HG02840 (cell line): ENCODE measurements around the gene NLGN1.
"Not testable (repeated sequence)": the region's sequence is repeated elsewhere in the genome, so short reads cannot be mapped to it uniquely, and the experiment has no call there.

Source experiments
- ATAC-seq: cut with Tn5 transposase; IDR thresholded peaks from one replicate; pipeline ENCODE4 v1.9.1; 2021; ENCODE audit warnings: mild to moderate bottlenecking, moderate library complexity, moderate number of reproducible peaks; ENCODE audit not compliant: unreplicated experiment, low FRiP score

Gene NLGN1

DNA sequence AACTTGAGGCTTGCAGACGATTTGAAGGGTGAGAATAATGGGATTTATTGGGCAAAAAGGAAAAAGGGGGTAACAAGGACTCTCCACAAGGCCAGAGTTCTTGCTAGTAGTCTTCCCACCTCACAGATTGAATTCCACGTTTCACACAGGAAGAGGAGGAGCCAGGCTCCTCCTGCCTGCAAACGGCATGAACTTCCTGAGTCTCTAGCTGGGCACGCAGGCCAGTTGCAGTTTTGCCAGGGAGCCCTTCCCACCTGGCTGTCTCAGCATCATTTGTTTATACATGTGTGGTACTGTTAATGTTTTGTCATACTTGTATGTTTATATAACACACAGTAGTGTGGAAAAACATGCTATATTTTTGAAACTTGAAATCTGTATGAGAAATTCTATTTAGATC lies 155.0 kb downstream of the NLGN1 start:
- no peak for ATAC-seq

DNA sequence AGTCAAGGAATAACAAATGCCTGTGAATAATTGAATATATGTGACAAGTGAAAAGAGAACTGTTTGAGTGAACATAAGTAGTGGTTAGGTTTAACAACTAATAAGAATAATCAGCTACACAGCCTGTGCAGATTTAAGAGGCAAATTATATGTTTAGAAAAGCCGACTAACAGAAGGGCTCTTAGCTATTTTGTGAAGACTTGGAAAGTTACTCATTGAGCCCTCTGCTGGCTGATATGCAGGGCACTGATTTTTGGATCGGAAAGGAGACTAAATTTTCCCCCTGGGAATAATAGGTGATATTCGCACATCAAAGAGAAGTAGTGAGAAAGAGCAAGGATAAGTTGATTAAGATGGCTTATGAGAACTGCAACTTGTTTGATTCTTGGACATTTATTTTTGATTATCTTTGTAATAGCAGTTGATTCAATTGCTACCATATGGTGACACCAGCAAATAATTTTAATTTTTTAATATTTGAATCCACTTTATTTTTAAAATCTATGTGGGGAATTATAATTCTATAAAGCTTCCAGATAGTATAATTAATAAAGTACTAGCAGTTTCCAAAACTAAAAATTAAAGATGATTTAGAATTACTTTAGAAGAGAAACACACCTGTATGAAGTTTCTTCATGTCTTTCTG lies 156.2 kb downstream of the NLGN1 start:
- no peak for ATAC-seq

DNA sequence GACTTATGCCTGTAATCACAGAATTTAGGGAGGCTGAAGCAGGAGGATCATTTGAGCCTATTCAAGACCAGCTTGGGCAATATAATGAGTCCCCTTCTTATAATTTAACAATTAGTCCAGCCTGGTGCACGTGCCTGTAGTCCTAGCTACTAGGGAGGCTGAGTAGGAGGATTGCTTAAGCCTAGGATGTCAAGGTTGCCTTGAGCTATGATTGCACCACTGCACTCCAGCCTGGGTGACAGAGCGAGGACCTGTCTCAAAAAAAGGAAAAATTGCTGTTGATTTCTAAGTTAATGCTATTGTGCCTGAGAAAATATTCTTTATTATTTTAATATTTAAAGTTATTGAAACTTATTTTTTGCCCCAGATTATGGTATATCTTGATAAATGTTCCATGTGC lies 159.0 kb downstream of the NLGN1 start:
- ATAC-seq = no peak

DNA sequence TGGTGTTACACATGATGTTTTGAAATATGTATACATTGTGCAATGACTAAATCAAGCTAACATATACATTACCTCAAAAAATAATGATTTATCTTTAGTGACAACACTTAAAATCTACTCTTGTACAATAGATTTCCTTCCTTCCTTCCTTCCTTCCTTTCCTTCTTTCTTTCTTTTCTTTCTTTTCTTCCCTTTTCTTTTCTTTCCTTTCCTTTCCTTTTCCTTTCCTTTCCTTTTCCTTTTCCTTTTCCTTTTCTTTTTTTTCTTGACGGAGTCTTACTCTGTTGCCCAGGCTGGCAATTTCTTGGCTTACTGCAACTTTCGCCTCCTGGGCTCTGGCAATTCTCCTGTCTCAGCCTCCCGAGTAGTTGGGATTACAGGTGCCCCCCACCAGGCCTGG lies 170.5 kb downstream of the NLGN1 start:
- ATAC-seq = no peak

DNA sequence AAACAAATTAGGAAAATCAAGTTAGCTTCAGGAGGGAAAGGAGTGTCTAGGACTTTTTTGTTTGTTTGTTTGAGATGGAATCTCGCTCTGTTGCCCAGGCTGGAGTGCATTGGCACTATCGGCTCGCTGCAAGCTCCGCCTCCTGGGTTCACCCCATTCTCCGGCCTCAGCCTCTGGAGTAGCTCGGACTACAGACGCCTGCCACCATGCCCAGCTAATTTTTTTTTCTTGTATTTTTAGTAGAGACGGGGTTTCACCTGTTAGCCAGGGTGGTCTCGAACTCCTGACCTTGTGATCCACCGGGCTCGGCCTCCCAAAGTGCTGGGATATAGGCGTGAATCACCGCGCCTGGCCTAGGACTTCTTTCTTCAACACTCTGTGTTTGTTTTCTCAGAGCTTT lies 171.1 kb downstream of the NLGN1 start:
- no peak for ATAC-seq

DNA sequence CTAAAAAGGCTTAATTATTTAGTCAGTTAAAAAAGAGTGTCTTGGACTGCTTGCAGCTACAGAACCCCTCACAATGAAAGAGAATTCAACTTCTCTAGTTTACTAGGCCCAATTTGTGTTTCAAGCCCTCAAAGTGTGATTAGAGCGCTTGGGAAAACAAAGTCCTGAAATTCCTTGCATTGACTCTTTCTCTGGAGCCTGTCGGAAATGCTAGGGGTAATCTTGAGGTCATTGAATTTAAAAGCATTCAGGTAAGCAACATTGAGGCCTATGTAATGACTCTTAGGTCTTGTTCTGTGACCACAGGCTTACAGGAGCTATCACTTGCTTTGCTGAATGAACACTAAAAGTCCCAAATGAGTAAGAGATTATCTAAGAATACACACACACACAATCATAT lies 186.0 kb downstream of the NLGN1 start:
- no peak for ATAC-seq

DNA sequence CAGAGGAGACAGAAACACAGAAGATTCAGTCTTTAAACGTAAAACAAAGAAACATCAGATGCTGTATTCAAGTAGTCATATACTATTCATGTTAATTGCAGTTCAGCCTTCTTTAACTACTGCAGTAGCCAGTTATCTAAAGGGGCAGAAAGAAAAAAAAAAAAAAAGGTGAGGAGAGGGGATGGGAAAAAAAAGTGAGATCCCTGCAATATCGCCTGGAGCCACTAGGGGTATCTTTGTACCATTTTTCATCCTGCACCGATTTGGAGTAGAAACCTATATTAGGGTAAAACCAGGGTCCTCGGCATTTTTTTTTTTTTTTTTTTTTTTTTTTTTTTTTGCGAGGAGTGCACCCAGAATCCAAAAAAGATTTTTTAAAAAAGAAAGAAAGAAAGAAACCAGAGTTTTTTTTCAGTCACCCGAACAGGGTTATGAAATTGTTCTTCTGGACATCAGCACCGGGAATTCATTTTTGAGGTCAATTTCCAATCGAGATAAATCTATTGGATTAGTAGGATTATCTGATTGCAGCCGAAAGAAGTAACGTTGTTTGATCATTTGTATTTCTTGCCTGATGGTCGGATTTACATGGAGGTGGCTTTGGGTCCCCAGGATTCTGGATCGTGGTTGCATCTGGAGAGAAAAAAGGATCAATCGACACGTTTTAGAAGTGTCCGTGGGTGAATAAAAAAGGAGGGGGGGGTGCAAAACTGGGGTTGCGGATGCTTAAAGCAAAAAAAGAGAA lies 186.7 kb downstream of the NLGN1 start:
- ATAC-seq = no peak

DNA sequence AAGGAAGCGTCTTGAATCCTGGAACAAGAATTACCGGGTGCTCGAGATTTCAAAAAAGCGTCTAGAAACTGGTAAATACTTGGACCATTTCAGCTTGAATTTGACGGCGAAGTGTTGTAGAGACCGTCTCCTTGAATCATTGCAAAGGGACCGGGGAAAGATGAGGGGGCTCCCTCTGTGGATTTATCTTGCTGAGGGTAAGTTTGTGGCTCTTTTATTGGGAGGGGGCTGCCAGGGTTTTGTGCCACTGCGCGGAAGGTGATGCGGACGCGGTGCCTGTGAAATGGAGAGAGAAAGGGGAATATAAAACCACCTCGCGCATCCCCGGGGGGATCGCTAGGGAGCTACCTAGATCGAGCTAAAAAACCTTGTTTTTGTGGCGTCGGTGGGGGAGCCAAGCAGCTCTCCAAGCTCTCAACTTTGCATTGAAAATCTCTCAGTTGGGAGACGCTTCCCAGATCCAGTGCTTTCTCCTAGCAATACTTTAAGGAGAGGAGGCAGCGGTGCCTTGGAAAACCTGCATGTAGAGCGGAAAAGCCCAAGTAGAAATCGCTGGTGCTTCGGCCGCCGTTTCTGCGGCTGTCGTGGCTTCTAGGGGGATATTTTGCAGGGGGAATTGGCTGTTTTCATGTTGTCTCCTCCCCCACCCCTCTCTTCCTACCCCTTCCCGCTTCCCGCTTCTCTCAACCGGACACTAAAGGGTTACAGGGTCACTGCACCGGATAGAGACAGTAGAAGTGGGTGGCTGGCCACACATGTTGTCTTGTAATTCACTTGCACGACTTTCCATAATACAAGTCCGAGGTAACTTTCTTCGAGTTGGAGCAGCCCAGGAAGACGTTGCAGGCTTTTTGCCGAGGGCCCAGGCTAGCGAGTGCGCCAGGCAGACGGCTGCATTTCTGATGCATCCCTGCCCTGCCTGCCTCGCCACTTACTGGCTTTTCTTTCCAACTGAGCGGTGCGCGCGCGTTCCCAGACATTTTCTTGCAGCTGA lies 187.6 kb downstream of the NLGN1 start:
- ATAC-seq = no peak

DNA sequence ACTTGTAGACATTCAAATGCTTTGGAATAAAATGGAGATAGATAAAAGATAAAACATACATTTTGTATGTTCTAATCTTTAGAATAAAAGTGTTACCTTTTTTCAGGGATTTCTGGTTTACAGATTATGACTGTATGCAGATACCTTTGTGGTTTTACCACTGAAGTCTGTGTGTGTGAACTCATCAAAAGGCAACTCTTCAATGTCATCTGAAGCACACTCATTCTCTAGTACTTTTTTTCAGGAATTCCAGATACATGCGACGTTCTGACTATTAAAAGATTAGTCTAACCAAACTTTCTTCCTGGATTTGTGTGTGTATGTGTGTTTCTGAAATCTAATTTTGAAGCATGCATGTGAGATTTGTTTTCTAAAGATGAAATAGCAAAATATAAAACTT lies 188.6 kb downstream of the NLGN1 start:
- ATAC-seq = no peak

DNA sequence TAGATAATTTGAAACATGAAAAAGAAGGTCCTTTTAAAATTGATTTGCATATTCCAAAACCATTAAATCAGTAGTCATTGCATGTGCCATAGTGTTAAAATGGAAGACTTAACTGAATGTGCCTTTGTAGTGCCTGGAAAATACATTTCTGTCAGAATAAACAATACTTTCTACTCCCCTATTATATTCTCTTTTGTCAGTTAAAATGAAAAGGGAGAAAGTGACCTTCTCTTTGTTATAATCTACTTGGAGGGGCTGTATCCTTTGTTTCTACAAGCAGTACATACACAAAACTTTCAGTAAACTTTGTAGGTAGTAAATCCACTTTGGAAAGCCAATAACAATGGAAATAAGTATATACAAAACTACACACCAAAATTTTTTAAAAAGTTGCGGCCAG lies 189.5 kb downstream of the NLGN1 start:
- ATAC-seq = no peak

DNA sequence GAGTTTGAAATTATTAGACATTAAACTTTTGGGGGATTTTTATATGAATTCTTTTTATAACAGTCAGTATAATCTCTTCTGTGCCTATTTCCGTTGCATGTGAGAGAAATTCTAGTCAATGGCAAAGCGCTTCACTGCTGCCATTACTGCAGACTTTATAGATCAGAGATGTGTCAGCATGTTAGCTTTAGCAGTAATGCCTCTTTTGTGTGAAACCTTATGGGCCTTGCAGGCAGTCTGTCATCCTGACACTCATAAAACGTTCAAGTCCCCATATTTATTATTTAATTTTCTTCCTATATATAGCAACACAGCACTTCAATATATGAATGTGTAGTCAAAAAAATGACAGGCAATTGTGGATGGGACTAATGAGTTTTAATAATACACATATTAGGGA lies 191.0 kb downstream of the NLGN1 start:
- ATAC-seq = no peak

DNA sequence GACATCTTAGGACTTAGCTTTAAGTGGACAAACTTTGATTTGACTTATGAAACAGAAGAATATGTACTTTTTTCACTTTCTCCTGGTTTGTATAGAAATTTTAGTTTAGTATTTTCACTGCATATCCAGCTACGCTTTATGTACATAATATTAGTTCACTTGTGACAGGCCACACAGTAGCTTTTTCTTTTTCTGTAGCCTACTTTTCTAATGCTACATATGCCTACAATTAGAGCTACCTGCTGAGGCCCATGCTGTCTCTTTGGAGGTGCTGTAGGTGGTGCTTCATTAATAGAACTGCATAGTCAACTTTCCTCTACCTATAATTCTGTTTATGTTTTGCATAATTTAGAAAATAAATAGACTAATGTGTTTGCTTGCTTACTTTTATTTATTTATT lies 191.6 kb downstream of the NLGN1 start:
- no peak for ATAC-seq

DNA sequence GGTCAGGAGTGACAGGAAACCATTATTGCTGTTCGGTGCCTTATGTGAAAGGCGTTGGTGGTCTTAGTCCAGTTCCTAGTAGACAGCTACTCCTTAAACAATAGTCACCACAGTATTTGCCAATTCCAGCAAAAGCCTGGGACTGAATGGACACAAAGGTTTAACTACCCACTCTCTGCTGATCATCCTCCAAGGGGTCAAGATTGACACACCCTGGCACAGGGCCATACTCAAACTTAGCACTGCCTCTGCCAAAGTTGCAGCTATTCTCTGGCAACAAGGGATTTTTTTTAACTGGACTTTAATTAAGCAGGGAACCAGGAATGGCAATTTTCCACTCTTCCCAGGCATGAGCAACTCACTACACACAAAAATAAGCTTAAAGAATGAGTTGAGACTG lies 193.9 kb downstream of the NLGN1 start:
- ATAC-seq = no peak

DNA sequence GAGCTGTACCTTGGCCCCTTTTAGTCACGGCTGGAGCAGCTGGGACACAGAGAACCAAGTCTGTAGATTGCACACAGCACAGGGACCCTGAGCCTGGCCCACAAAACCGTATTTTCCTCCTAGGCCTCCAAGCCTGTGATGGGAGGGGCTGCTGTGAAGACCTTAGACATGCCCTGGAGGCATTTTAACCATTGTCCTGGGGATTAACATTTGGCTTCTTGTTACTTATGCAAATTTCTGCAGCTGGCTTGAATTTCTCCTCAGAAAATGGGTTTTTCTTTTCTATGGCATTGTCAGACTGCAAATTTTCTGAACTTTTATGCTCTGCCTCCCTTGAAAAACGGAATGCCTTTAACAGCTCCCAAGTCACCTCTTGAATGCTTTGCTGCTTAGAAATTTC lies 197.3 kb downstream of the NLGN1 start:
- ATAC-seq = not testable (repeated sequence)

DNA sequence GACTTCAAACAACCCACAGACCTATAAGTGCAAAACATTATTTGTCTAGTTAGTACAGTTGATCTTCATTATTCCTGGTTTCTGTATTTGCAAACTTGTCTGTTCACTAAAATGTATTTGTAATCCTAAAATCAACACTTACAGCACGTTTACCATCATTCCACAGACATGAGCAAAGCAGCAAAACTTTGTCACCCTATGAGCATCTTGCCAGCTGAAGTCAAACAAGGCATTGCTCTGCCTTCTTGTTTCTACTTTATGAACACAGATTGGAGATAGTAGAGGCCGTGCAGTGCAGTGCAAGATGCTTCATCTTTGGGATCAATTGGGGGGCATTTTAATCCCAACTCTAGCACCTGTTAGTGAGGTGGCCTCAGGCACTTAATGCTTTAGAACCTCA lies 202.1 kb downstream of the NLGN1 start:
- ATAC-seq = no peak

DNA sequence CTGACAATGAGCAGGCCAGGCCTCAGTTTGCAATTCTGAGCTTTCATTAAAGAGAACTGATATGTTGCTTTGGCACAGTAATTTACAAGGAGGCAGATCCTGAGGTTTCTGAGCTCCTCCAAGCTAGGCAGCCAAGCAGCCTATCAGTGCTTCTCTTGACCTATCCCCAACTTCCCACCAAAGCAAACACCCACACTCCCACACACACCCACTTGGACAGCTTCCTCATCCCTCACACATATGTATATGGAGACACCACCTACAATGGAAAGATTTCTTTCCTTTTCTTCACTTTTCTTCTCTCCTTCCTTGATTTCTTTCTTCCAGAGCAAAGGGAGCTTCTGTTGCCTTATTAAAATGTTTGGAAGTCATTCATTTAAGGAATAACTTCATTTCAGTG lies 217.0 kb downstream of the NLGN1 start:
- ATAC-seq = no peak

DNA sequence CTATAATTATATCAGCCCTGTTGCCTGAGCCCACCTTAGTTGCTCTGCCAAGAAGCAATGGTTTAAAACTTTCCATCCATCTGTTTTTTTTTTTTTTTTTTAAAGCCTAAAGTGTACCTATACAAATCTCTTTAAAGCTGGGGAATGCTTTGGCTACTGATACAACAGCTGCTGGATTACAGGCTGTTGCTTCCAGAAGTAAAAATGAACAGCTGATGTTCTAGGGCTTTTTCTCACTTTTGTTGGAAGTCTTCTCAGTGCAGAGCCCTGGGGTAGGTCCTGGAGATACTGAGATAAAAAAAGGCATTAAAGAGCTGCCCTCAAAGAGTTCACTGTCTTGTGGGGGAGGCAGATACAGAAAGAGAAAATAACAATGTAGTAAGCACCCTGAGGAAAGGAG lies 218.1 kb downstream of the NLGN1 start:
- ATAC-seq = no peak

DNA sequence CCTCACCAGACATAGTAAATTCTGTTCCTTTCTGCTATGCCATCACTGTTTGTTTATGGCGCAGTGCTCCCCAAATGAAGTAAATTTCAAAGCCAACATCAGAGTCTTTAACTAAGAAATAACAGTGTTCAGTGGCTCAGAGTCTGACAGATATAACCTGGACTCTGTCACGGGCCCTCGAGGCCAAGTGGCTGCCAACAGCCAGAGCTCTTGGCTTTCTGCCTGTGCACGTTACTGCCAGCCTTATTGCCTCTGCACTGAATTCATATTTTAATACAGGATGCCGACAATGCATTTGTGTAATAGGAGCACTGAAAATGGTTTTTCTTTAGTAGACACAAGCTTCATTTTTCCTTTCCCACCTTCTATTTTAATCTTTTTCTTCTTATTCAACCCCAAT lies 219.9 kb downstream of the NLGN1 start:
- no peak for ATAC-seq

DNA sequence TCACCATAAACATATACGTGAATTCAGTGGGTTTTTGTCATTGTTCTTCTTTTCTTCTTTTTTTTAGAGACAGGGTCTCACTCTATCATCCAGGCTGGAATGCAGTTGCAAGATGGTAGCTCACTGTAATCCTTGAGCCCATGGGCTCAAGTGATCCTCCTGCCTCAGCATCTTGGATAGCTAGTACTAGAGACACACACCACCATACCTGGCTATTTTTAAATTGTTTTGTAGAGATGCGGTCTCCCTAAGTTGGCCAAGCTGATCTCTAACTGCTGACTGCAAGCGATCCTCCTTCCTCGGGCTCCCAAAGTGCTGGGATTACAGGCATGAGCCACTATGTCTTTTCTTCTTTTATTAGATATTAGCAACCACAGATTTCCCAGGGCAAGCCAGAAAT lies 220.6 kb downstream of the NLGN1 start:
- ATAC-seq = no peak

DNA sequence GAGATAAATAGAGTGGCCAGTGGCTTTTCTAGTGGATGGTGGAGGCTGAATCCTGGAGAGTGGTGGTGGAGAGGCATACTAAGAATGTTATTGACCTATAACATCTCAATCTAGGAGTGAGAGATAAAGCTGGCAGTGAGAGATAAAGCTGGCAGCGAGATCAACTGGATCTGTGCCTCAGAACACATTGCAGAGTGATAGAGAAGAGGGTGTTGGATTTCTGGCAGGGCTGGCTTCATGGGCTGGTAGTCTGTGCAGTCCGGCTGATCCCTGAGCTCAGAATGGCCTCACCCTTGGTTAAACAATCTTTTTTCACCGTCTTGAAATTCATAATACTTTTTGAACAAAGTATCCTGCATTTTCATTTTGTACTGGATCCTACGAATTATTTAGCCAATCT lies 221.2 kb downstream of the NLGN1 start:
- no peak for ATAC-seq

DNA sequence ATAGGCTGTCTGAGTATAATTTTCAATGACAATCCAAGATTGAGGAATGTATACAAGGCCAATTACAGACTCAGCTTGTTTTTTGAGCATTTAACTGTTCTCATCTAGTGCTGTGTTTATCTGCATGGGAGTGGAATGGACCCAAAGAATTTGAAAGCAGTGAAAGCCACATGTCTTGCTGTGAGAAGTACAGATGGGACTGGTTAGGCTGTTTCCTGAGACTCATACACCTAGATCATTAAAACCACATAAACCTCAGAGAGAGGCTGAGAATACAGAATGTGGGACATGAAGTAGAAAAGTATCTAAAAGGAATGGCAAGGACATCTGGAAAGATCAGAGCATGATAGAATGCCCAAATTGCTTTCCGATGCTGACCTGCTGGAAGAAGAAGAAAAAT lies 224.6 kb downstream of the NLGN1 start:
- ATAC-seq = no peak
